K562 (cell line): Measurements from ENCODE around the gene CCDC28A. TPM values are rescaled to one million over a fixed set of nuclear protein-coding genes. Genes with fewer than 3 reads are reported as not detected.

Experiments used
- CEBPG ChIP-seq, 3 experiments: fragments of 200-800 bp in 1 of 3; sonication (Bioruptor generic) in 1 of 3; sonication (generic) in 1 of 3; formaldehyde crosslinking in 1 of 3; IDR thresholded peaks in 2 of 3; conservative IDR thresholded peaks in 1 of 3; 2 replicates each; pipeline versions ENCODE4 v1.6.1 to v1.8.0; 2016 to 2022; ENCODE audit warnings: missing compliant biosample characterization in 2 of 3, missing genetic modification characterization in 2 of 3, mild to moderate bottlenecking in 1 of 3, missing genetic modification reagents in 1 of 3
- E2F3 ChIP-seq: fragments of 250-450 bp; sonication (Bioruptor Pico); IDR thresholded peaks from 2 replicates; pipeline ENCODE4 v1.4.0; 2020; ENCODE audit warnings: mild to moderate bottlenecking
- FOXA3 ChIP-seq, 2 experiments: fragments of 450-650 bp in 1 of 2; sonication (generic) in 1 of 2; formaldehyde crosslinking; IDR thresholded peaks in 1 of 2; conservative IDR thresholded peaks in 1 of 2; 2 replicates each; pipeline versions ENCODE4 v1.4.0 to v1.8.0; 2020 to 2022; ENCODE audit warnings: mild to moderate bottlenecking in 2 of 2, missing genetic modification reagents in 1 of 2
- HNRNPK ChIP-seq: fragments of 200-400 bp; formaldehyde crosslinking; IDR thresholded peaks from one replicate; pipeline ENCODE4 v1.6.1; 2018; ENCODE audit warnings: mild to moderate bottlenecking, low read depth, low read length; ENCODE audit not compliant: poor library complexity, severe bottlenecking
- JUND ChIP-seq, 2 experiments: IDR thresholded peaks; 2 replicates in 1 of 2; 3 replicates in 1 of 2; pipeline ENCODE4 v1.6.1; 2011; ENCODE audit warnings: borderline replicate concordance in 2 of 2, low read depth in 2 of 2, low read length in 2 of 2, improper control_type of control experiment in 1 of 2, missing biosample characterization in 1 of 2, missing genetic modification characterization in 1 of 2, missing genetic modification reagents in 1 of 2
- KLF6 ChIP-seq: fragments of 250-450 bp; sonication (Bioruptor Pico); IDR thresholded peaks from 2 replicates; pipeline ENCODE4 v1.4.0; 2020; ENCODE audit warnings: mild to moderate bottlenecking, moderate library complexity, borderline replicate concordance
- SNRNP70 ChIP-seq: fragments of 200-400 bp; formaldehyde crosslinking; optimal IDR thresholded peaks from 2 replicates; pipeline ENCODE3; 2017; ENCODE audit warnings: low read depth, low read length
- SRSF7 ChIP-seq: fragments of 200-400 bp; formaldehyde crosslinking; optimal IDR thresholded peaks from 2 replicates; pipeline ENCODE3; 2017; ENCODE audit warnings: mild to moderate bottlenecking, low read depth, low read length
- ZFP1 ChIP-seq: fragments of 450-650 bp; formaldehyde crosslinking; IDR thresholded peaks from 2 replicates; pipeline ENCODE4 v1.4.0; 2020; ENCODE audit warnings: mild to moderate bottlenecking, mixed read lengths
- ZNF133 ChIP-seq: fragments of 250-450 bp; sonication (Bioruptor Pico); IDR thresholded peaks from 2 replicates; pipeline ENCODE4 v1.4.0; 2020; ENCODE audit warnings: mild to moderate bottlenecking
- ZNF174 ChIP-seq: fragments of 250-450 bp; sonication (Bioruptor Pico); IDR thresholded peaks from 2 replicates; pipeline ENCODE4 v1.4.0; 2020; ENCODE audit warnings: mild to moderate bottlenecking
- ZNF175 ChIP-seq: fragments of 200-800 bp; sonication (Bioruptor generic); IDR thresholded peaks from 2 replicates; pipeline ENCODE4 v1.6.1; 2016; ENCODE audit warnings: low read depth, mild to moderate bottlenecking, missing genetic modification characterization, missing compliant biosample characterization
- polyA plus RNA-seq, 8 experiments: library from polyadenylated mRNA; depleted of rRNA in 4 of 8; stranded (reverse) in 5 of 8; unstranded in 3 of 8; fragments of >200 nt; fragmentation: Nextera tagmentation in 2 of 8; fragmentation: Illumina TruSeq in 1 of 8; extraction: Ambion mirVana in 2 of 8; extraction: Trizol in 1 of 8; gene quantifications; 2 replicates each; pipeline versions ENCODE4 v1.2.1 to v1.2.3, GENCODE V29; 2011 to 2014; ENCODE audit warnings: inconsistent platforms in 1 of 8, missing spikeins in 1 of 8
- total RNA-seq, 7 experiments: library from RNA; depleted of rRNA in 6 of 7; stranded (reverse); fragments of >200 nt in 6 of 7; fragmentation: Illumina TruSeq in 2 of 7; extraction: Trizol in 2 of 7; gene quantifications; 2 replicates each; pipeline versions ENCODE4 v1.2.1 to v1.2.3, GENCODE V29; 2011 to 2021; ENCODE audit warnings: low replicate concordance in 1 of 7
- TF ChIP-seq, protein P1 (sequence below): sonication (generic); formaldehyde crosslinking; IDR thresholded peaks from 2 replicates; pipeline ENCODE4 v1.8.0; 2022; ENCODE audit warnings: missing genetic modification reagents, mild to moderate bottlenecking, borderline replicate concordance
- TF ChIP-seq, protein P2 (sequence below): fragments of 250-450 bp; sonication (Bioruptor Pico); IDR thresholded peaks from 2 replicates; pipeline ENCODE4 v1.5.0; 2021
- TF ChIP-seq, protein P3 (sequence below): IDR thresholded peaks from 3 replicates; pipeline ENCODE4 v1.6.1; 2011; ENCODE audit warnings: borderline replicate concordance, mild to moderate bottlenecking; ENCODE audit not compliant: insufficient read length, insufficient read depth
- TF ChIP-seq, protein P4 (sequence below): fragments of 450-650 bp; IDR thresholded peaks from 2 replicates; pipeline ENCODE4 v1.6.1; 2014; ENCODE audit warnings: low read depth, mild to moderate bottlenecking, moderate library complexity, borderline replicate concordance
- TF ChIP-seq, protein P5 (sequence below): sonication (generic); formaldehyde crosslinking; IDR thresholded peaks from 2 replicates; pipeline ENCODE4 v1.9.0; 2022; ENCODE audit warnings: mild to moderate bottlenecking, missing genetic modification reagents

CCDC28A gene
- total and polyA plus RNA-seq, 9 of the 15 experiments (the other 6 are each of a cell fraction or from before 2014, with no cell fraction given), result 12.6 to 35.5 (median 19.1) TPM

DNA sequence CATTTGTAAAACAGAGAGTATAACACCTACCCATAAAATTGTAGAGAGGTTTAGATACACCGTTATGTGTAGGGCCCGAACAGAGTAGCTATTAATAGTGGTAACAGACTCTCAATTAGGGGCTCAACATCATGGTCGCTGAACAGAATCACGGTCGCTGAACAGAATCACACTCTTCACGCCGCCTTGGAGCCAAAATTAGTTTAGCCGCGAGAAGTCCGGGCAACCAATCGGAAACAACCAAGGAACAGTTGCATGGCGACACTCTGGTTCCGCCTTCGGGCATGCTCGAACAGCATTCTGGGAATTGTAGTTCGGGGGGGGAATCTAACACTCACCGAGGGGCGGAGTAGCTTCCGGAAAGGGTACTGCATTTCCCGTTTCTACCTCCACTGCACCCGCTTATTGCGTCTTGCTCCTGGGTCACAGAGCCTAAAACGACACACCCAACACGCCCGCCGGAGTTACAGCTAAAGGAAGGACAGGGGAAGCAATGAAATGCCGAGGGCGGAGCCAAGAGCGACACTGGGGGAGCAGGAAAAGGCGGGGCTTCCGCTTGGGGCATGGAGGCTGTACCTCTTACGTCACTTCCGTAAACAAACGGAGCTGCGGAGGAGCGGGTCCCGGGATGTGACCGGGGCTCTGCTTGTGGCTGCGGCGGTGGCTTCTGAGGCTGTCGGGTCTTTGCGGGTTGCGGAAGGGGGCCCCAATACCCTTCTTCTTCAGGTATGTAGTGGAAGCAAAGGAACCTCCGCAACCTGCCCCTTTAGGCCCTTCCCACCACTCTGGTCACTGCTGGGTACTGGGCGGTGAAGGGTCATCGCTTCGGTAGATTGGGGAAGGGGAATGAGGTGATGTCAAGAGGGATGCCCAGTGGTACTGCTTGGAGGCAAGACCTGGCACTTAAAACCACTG is at the start of gene CCDC28A (continued):
- TF ChIP-seq, protein P1, sequence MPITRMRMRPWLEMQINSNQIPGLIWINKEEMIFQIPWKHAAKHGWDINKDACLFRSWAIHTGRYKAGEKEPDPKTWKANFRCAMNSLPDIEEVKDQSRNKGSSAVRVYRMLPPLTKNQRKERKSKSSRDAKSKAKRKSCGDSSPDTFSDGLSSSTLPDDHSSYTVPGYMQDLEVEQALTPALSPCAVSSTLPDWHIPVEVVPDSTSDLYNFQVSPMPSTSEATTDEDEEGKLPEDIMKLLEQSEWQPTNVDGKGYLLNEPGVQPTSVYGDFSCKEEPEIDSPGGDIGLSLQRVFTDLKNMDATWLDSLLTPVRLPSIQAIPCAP, result no peak
- TF ChIP-seq, protein P2, sequence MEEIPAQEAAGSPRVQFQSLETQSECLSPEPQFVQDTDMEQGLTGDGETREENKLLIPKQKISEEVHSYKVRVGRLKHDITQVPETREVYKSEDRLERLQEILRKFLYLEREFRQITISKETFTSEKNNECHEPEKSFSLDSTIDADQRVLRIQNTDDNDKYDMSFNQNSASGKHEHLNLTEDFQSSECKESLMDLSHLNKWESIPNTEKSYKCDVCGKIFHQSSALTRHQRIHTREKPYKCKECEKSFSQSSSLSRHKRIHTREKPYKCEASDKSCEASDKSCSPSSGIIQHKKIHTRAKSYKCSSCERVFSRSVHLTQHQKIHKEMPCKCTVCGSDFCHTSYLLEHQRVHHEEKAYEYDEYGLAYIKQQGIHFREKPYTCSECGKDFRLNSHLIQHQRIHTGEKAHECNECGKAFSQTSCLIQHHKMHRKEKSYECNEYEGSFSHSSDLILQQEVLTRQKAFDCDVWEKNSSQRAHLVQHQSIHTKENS, result no peak
- TF ChIP-seq ZNF175 (CRISPR knock-in tag), result 0 out of 2 replicates have a peak, but pooled peaks have one; percentile 4
- TF ChIP-seq, protein P3, sequence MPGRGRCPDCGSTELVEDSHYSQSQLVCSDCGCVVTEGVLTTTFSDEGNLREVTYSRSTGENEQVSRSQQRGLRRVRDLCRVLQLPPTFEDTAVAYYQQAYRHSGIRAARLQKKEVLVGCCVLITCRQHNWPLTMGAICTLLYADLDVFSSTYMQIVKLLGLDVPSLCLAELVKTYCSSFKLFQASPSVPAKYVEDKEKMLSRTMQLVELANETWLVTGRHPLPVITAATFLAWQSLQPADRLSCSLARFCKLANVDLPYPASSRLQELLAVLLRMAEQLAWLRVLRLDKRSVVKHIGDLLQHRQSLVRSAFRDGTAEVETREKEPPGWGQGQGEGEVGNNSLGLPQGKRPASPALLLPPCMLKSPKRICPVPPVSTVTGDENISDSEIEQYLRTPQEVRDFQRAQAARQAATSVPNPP, result no peak
- no peak; a peak in 1 of 4 replicates for TF ChIP-seq FOXA3 (CRISPR knock-in tag; conservative IDR thresholded peaks at IDR 0.05 in 1 of 2, IDR thresholded peaks at IDR 0.05 in 1 of 2)
- no peak for TF ChIP-seq SNRNP70
- TF ChIP-seq ZFP1 (CRISPR knock-in tag), result no peak
- TF ChIP-seq, protein P4, sequence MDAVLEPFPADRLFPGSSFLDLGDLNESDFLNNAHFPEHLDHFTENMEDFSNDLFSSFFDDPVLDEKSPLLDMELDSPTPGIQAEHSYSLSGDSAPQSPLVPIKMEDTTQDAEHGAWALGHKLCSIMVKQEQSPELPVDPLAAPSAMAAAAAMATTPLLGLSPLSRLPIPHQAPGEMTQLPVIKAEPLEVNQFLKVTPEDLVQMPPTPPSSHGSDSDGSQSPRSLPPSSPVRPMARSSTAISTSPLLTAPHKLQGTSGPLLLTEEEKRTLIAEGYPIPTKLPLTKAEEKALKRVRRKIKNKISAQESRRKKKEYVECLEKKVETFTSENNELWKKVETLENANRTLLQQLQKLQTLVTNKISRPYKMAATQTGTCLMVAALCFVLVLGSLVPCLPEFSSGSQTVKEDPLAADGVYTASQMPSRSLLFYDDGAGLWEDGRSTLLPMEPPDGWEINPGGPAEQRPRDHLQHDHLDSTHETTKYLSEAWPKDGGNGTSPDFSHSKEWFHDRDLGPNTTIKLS, result peak; percentile 91
- TF ChIP-seq ZNF174 (CRISPR knock-in tag), result no peak
- TF ChIP-seq ZNF133, result no peak
- TF ChIP-seq HNRNPK, result no peak
- TF ChIP-seq, protein P5, sequence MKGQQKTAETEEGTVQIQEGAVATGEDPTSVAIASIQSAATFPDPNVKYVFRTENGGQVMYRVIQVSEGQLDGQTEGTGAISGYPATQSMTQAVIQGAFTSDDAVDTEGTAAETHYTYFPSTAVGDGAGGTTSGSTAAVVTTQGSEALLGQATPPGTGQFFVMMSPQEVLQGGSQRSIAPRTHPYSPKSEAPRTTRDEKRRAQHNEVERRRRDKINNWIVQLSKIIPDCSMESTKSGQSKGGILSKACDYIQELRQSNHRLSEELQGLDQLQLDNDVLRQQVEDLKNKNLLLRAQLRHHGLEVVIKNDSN, result no peak
- peak; percentile 81 for TF ChIP-seq JUND (IDR thresholded peaks at IDR 0.05; ENCODE audit: borderline replicate concordance, low read depth, low read length)
- TF ChIP-seq JUND (tag; IDR thresholded peaks at IDR 0.05; ENCODE audit: borderline replicate concordance, low read depth, low read length), result peak; percentile 79; the same call in 1 of the 3 replicates
- TF ChIP-seq SRSF7, result no peak
- no peak for TF ChIP-seq E2F3 (CRISPR knock-in tag)
- no peak for TF ChIP-seq KLF6 (CRISPR knock-in tag)
- peak; percentile 80 for TF ChIP-seq CEBPG (CRISPR knock-in tag; IDR thresholded peaks at IDR 0.05)
- TF ChIP-seq CEBPG (tag; conservative IDR thresholded peaks at IDR 0.05 in 1 of 2, IDR thresholded peaks at IDR 0.05 in 1 of 2), result peak; percentile 57 to 83; a peak in 3 of 4 replicates
